Activated T-helper 17 cell treated with anti-CD3 and anti-CD28 coated beads, Interleukin-2, amount 50 U/mL, for 72 hours (primary cell): ENCODE data around the gene C1orf198. TPM values are rescaled to one million over a fixed set of nuclear protein-coding genes. Genes with fewer than 3 reads are reported as not detected.

Experiments
- ATAC-seq: fragments of 150-1000 bp; cut with Tn5 transposase; replicated peaks from 2 replicates; pipeline ENCODE4 v1.10.0; 2021; ENCODE audit warnings: mild to moderate bottlenecking, moderate library complexity
- H3K27ac Mint-ChIP-seq: one replicate; pipeline ENCODE4 v1.8.0; 2022; ENCODE audit warnings: mixed read lengths
- H3K27me3 Mint-ChIP-seq: one replicate; pipeline ENCODE4 v1.8.0; 2022; ENCODE audit warnings: mixed read lengths
- H3K36me3 Mint-ChIP-seq: one replicate; pipeline ENCODE4 v1.8.0; 2022; ENCODE audit warnings: low read depth, mild to moderate bottlenecking, mixed read lengths
- H3K4me1 Mint-ChIP-seq: one replicate; pipeline ENCODE4 v1.8.0; 2022; ENCODE audit warnings: mixed read lengths
- H3K4me3 Mint-ChIP-seq: one replicate; pipeline ENCODE4 v1.8.0; 2022; ENCODE audit warnings: mild to moderate bottlenecking, mixed read lengths
- H3K9me3 Mint-ChIP-seq: one replicate; pipeline ENCODE4 v1.8.0; 2022; ENCODE audit warnings: mixed read lengths
- total RNA-seq, 2 donors: library from RNA; stranded (reverse); gene quantifications; one replicate each; pipeline ENCODE4 v1.2.3, GENCODE V29; 2022

C1orf198 gene
- total RNA-seq, 2 donors from 2014 or later = 4.1 to 7.9 TPM

DNA sequence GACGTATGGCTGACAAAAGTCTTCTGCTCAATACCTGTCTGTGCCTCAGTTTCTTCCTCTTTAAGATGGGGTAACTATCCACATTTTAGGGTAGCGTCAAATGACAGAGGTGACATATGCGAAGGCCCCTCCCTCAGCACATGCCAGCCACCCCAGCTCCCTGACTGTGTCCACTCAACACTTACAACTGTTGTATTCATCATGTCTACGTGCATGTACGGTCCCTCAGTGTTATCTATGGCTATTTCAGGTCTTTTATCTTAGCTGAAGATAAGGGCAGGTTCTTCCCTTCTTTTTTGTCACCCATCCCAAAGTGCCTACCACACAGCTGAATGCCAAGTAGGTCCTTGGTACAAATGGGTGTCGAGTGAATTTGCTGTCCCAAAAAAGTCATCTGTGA is 8.3 kb upstream of the C1orf198 start:
- Mint-ChIP-seq H3K4me3 (no peak overlapping the region), H3K36me3 (no peaks in the 10 kb centered on the region), H3K4me1 (no peaks in the 10 kb centered on the region), H3K27ac (no peak overlapping the region), H3K27me3 (peaks cover 48% of the 10 kb centered on the region), H3K9me3 (no peaks in the 10 kb centered on the region)
- ATAC-seq = no peak

DNA sequence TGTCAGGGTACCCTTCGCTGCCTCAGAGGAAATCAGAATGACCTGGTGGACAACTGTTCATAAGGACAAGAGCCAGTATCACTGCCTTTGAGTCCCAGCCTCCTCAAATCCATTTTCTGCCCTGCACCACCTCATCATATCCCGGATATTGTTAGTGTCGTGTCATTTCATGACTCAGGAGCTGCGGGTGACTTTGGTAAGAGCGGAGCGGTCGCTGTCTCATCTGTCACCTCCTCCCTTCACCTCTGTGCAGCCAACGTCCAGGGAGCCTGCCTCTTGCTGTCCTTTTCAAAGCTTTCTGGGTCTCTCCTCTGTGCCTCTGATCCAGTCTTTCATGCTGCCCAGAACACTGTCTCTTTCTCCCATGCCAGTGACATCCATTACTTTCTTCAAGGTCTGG is 7.0 kb upstream of the C1orf198 start:
- Mint-ChIP-seq H3K4me1 (no peaks in the 10 kb centered on the region), H3K36me3 (no peaks in the 10 kb centered on the region), H3K4me3 (no peak overlapping the region), H3K27ac (no peak overlapping the region), H3K27me3 (peaks cover 42% of the 10 kb centered on the region), H3K9me3 (no peaks in the 10 kb centered on the region)
- no peak for ATAC-seq

- Mint-ChIP-seq H3K27ac (no peak overlapping the region), H3K4me1 (peaks cover 11% of the 10 kb centered on the region), H3K27me3 (peaks cover 29% of the 10 kb centered on the region), H3K4me3 (no peak overlapping the region), H3K9me3 (no peaks in the 10 kb centered on the region), H3K36me3 (no peaks in the 10 kb centered on the region)
- ATAC-seq = no peak
Measured at GRCh38 chr1:230870916-230871315, 2.6 kb upstream of the C1orf198 start.

GRCh38 chr1:230869500-230869899 is 1.2 kb upstream of the C1orf198 start:
- Mint-ChIP-seq H3K27ac (no peak overlapping the region), H3K27me3 (peaks cover 22% of the 10 kb centered on the region), H3K4me3 (peak overlapping the region; percentile 77), H3K9me3 (no peaks in the 10 kb centered on the region), H3K36me3 (no peaks in the 10 kb centered on the region), H3K4me1 (peaks cover 11% of the 10 kb centered on the region)
- ATAC-seq = no peak

DNA sequence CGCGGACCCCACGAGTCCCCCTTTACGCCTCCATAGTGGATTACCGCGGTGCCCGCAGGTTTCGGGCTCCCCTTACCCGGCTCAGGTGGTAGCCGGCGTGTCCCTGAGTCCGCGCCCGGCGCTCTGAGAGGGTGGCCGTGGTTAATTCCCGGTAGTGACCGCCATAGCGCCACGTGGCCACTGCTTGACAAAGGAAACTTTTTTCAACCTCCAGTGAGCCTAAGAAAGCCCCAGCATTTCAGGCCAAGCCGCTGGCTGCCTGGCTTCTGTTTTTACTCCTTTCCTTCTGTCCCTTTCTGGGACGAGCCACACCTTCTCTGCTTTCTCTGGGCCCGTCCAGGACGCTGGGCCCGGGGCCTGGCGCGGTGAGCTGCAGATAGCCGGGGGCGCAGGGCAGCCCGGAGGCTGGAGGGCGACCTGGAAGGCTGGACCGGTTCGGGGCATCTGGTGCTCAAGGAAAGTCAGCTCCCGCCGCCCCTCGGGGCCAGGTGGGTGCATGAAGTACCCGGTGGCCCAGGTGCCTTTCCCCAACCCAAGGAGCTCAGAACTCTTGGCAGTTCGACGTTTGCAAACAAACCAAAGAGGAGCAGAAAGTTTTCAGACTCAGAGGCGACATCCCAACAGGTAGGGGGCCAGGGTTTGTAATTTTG is 540 bp upstream of the C1orf198 start:
- peaks cover 19% of the 10 kb centered on the region for H3K27me3 Mint-ChIP-seq
- no peak overlapping the region for H3K27ac Mint-ChIP-seq
- H3K9me3 Mint-ChIP-seq = no peaks in the 10 kb centered on the region
- peak overlapping the region; percentile 77 for H3K4me3 Mint-ChIP-seq
- H3K4me1 Mint-ChIP-seq = peaks cover 11% of the 10 kb centered on the region
- ATAC-seq = peak; percentile 63
- H3K36me3 Mint-ChIP-seq = no peaks in the 10 kb centered on the region

GRCh38 chr1:230867101-230867902 is 1.0 kb downstream of the C1orf198 start:
- Mint-ChIP-seq H3K4me3 (peak overlapping the region; percentile 77), H3K4me1 (peaks cover 17% of the 10 kb centered on the region), H3K27me3 (peaks cover 19% of the 10 kb centered on the region), H3K9me3 (no peaks in the 10 kb centered on the region), H3K36me3 (no peaks in the 10 kb centered on the region), H3K27ac (peak overlapping the region; percentile 53)
- ATAC-seq = peak; percentile 21

GRCh38 chr1:230866171-230867070 is 1.9 kb downstream of the C1orf198 start:
- Mint-ChIP-seq H3K36me3 (no peaks in the 10 kb centered on the region), H3K9me3 (no peaks in the 10 kb centered on the region), H3K27ac (peak overlapping the region; percentile 53), H3K4me1 (peaks cover 17% of the 10 kb centered on the region), H3K27me3 (peaks cover 14% of the 10 kb centered on the region), H3K4me3 (peak overlapping the region; percentile 77)
- ATAC-seq = no peak

DNA sequence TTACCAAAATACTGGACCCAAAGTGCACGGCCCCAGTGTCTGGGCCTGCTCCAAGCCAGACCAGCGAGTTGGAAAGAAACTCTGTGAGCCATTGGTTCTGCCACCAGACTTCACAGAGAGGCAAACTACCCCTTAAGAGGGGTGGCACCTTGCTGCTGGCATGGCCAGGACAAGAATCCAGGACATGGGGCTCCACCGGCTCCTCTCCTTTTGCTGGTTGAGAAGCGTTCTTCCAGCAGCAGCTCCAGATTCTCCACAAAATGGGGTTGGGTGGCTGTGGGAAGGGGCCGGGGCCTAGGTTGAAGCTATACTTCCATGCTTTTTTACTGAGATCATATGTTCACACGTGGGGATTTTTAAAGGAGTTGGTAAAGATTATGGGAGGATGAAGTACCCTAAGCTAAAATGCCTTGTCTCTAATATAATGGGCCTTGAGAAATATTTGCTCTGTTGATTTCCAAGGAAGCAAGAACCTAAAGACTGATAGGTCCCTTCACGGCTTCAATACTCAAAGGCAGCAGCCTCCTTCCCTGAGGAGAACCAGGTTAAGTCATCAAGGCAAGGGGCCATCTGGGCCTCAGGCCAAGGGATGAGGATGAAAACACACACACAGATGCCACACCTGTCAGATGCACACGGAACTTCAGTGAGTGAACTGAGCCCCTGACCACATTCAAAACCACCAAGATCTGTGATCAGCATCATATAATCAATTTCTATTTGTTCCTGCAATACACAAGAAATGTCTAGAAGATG is 3.1 kb downstream of the C1orf198 start:
- H3K27ac Mint-ChIP-seq = no peak overlapping the region
- ATAC-seq = no peak
- no peak overlapping the region for H3K4me3 Mint-ChIP-seq
- peaks cover 21% of the 10 kb centered on the region for H3K4me1 Mint-ChIP-seq
- no peaks in the 10 kb centered on the region for H3K9me3 Mint-ChIP-seq
- peaks cover 9% of the 10 kb centered on the region for H3K27me3 Mint-ChIP-seq
- H3K36me3 Mint-ChIP-seq = no peaks in the 10 kb centered on the region

- H3K4me1 Mint-ChIP-seq = peaks cover 21% of the 10 kb centered on the region
- H3K4me3 Mint-ChIP-seq = no peak overlapping the region
- peaks cover 5% of the 10 kb centered on the region for H3K27me3 Mint-ChIP-seq
- no peaks in the 10 kb centered on the region for H3K9me3 Mint-ChIP-seq
- ATAC-seq = no peak
- no peaks in the 10 kb centered on the region for H3K36me3 Mint-ChIP-seq
- no peak overlapping the region for H3K27ac Mint-ChIP-seq
Measured at GRCh38 chr1:230864441-230864840, 3.9 kb downstream of the C1orf198 start.

- Mint-ChIP-seq H3K27ac (no peak overlapping the region), H3K4me3 (no peak overlapping the region), H3K9me3 (no peaks in the 10 kb centered on the region), H3K36me3 (no peaks in the 10 kb centered on the region), H3K4me1 (peaks cover 21% of the 10 kb centered on the region), H3K27me3 (peaks cover 4% of the 10 kb centered on the region)
- ATAC-seq = no peak
Measured at GRCh38 chr1:230863449-230863848, 4.9 kb downstream of the C1orf198 start.

DNA sequence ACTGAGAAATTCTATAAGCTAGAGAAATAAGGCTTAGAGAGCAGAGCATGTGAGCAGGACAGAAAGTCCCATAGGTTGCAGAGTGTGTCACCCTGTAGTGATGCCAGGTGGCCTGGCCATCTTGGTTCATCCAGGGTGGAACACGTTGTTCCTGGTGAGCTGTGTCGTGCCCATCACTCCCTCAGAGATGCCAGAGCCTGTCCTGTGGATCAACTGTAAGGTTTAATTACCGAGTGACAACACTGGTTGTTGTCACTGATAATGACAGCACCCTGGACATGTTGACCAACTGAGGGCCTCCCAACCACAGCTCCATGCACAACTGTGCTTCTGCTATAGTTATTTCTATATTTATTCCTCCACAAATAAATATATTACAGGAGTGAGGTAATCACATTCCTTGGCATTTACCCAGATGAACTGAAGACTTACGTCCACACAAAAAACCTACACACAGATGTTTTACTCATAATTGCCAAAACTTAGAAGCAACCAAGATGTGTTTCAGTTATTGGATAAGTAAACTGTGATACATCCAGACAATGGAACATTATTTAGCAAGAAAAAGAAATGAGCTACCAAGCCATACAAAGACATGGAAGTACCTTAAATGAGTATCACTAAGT is 6.2 kb downstream of the C1orf198 start:
- no peak overlapping the region for H3K27ac Mint-ChIP-seq
- no peak overlapping the region for H3K4me3 Mint-ChIP-seq
- H3K36me3 Mint-ChIP-seq = no peaks in the 10 kb centered on the region
- ATAC-seq = no peak
- H3K9me3 Mint-ChIP-seq = no peaks in the 10 kb centered on the region
- H3K27me3 Mint-ChIP-seq = peaks cover 4% of the 10 kb centered on the region
- peaks cover 15% of the 10 kb centered on the region for H3K4me1 Mint-ChIP-seq

DNA sequence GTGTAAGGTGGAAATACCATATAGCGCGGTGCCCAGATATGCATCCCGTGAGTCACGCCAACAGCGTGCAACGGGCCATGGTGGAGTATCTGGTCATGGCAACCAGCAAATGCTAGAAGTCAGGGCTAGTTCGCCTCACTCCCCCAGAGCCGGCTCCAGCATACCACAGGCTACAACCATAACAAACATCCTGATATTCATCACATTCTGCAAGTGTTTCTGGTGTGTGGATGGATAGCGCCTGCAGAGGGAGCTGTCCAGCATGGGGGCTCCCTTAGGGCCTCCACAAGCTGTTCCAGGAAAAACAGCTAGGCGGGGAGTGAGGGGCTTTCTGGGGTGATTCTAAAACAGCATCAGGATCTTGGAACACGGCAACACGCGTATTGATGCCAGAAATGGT is 6.8 kb downstream of the C1orf198 start:
- Mint-ChIP-seq H3K27ac (no peak overlapping the region), H3K27me3 (no peaks in the 10 kb centered on the region), H3K4me3 (no peak overlapping the region), H3K36me3 (no peaks in the 10 kb centered on the region), H3K9me3 (no peaks in the 10 kb centered on the region), H3K4me1 (peaks cover 11% of the 10 kb centered on the region)
- no peak for ATAC-seq

DNA sequence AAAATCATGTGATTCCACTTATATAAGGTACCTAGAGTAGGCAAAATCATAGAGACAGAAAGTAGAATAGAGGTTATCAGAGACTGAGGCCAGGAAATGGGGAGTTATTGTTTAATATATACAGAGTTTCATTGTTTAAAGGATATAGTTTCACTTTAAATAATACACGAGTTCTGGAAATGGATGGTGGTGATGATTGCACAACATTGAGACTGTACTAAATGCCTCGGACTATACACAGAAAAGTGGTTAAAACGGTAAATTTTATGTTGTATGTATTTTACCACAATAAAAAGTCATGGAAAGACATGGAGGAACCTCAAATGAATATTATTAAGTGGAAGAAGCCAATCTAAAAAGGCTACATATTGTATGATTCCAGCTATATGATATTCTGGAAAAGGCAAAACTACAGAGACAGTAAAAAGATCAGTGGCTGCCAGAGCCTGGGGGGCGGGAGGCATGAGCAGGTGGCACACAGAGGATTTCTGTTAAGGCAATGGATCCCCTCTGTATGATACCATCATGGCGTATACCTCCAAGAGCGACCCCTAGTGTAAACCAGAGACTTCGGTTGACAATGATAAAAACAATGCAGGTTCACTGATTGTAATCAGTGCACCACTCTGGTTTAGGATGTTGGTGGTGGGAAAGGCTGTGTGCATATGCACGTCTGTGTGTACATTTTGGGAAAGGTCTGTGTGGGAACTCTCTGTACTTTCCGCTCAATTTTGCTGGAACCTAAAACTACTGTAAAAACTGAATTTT is 7.5 kb downstream of the C1orf198 start:
- Mint-ChIP-seq H3K27ac (no peak overlapping the region), H3K9me3 (no peaks in the 10 kb centered on the region), H3K36me3 (no peaks in the 10 kb centered on the region), H3K27me3 (no peaks in the 10 kb centered on the region), H3K4me1 (peaks cover 11% of the 10 kb centered on the region), H3K4me3 (no peak overlapping the region)
- no peak for ATAC-seq
